Measurements from ENCODE around the gene PLA2G2C. TPM values are rescaled to one million over a fixed set of nuclear protein-coding genes. Genes with fewer than 3 reads are reported as not detected.
"Not testable (repeated sequence)": the region's sequence is repeated elsewhere in the genome, so short reads cannot be mapped to it uniquely, and the experiment has no call there.

The PLA2G2C gene
- total RNA-seq, 2 experiments from 2014 or later = not detected

- no peak for ATAC-seq (ENCODE audit: poor library complexity)
- no peaks in the 10 kb centered on the region for H3K36me3 Mint-ChIP-seq (ENCODE audit: low read depth)
- TF ChIP-seq CTCF (IDR thresholded peaks at IDR 0.05) = no peak
- H3K4me3 Mint-ChIP-seq = no peak overlapping the region
- H3K4me1 Mint-ChIP-seq (ENCODE audit: low read depth) = no peaks in the 10 kb centered on the region
- H3K4me1 ChIP-seq (ENCODE audit: insufficient read depth, low read length) = no peaks in the 10 kb centered on the region
- H3K9me3 Mint-ChIP-seq = no peaks in the 10 kb centered on the region
- intact Hi-C loops (cut with DNase I, micrococcal nuclease) = no loop called here
- no peak for DNase-seq
- no peaks in the 10 kb centered on the region for H3K9me3 ChIP-seq (ENCODE audit: control insufficient read depth in 1 of 2, insufficient read depth in 1 of 2, low read length in 2 of 2)
- no peak overlapping the region for H3K4me3 ChIP-seq (ENCODE audit: low read length)
- no peak overlapping the region for H3K27ac Mint-ChIP-seq
- CTCF ChIA-PET = interaction anchor here (0.6 kb wide), 1 partner anchor 36 kb away, joined by 3 read pairs; no protein-coding TSS in a partner anchor
- no peaks in the 10 kb centered on the region for H3K36me3 ChIP-seq (ENCODE audit: insufficient read depth, low read length)
- H3K27me3 ChIP-seq (ENCODE audit: control insufficient read depth in 1 of 2, insufficient read depth in 2 of 2, low read length in 2 of 2) = peaks cover 0 to 12% of the 10 kb centered on the region in 2 experiments
- POLR2A ChIA-PET = no interaction called here
- peaks cover 29% of the 10 kb centered on the region for H3K27me3 Mint-ChIP-seq
- no peak overlapping the region for H3K27ac ChIP-seq (ENCODE audit: low read depth in 1 of 2, low read length in 2 of 2)
These were observed 50.1 kb downstream of the PLA2G2C start for GRCh38 chr1:20136249-20136648.

- no peaks in the 10 kb centered on the region for H3K4me1 Mint-ChIP-seq (ENCODE audit: low read depth)
- Histone ChIP-seq H3K4me3 (ENCODE audit: low read length) (no peak overlapping the region), H3K9me3 (ENCODE audit: control insufficient read depth in 1 of 2, insufficient read depth in 1 of 2, low read length in 2 of 2) (peaks cover 0 to 6% of the 10 kb centered on the region in 2 experiments), H3K27me3 (ENCODE audit: control insufficient read depth in 1 of 2, insufficient read depth in 2 of 2, low read length in 2 of 2) (peaks cover 0 to 12% of the 10 kb centered on the region in 2 experiments), H3K4me1 (ENCODE audit: insufficient read depth, low read length) (no peaks in the 10 kb centered on the region), H3K36me3 (ENCODE audit: insufficient read depth, low read length) (no peaks in the 10 kb centered on the region), H3K27ac (ENCODE audit: low read depth in 1 of 2, low read length in 2 of 2) (no peak overlapping the region)
- ChIA-PET POLR2A (no interaction called here), CTCF (no interaction called here)
- no peak overlapping the region for H3K27ac Mint-ChIP-seq
- no peak for TF ChIP-seq CTCF (IDR thresholded peaks at IDR 0.05)
- ATAC-seq (ENCODE audit: poor library complexity) (no peak), DNase-seq (no peak)
- H3K9me3 Mint-ChIP-seq = no peaks in the 10 kb centered on the region
- intact Hi-C loops (cut with DNase I, micrococcal nuclease) = no loop called here
- H3K36me3 Mint-ChIP-seq (ENCODE audit: low read depth) = no peaks in the 10 kb centered on the region
- H3K27me3 Mint-ChIP-seq = peaks cover 26% of the 10 kb centered on the region
- no peak overlapping the region for H3K4me3 Mint-ChIP-seq
These were observed 51.3 kb downstream of the PLA2G2C start for GRCh38 chr1:20134995-20135394.

- DNase-seq; H3K9me3 Mint-ChIP-seq; H3K4me1 ChIP-seq (ENCODE audit: insufficient read depth, low read length); H3K27me3 ChIP-seq (ENCODE audit: control insufficient read depth in 1 of 2, insufficient read depth in 2 of 2, low read length in 2 of 2); H3K4me3 ChIP-seq (ENCODE audit: low read length); H3K27ac ChIP-seq (ENCODE audit: low read depth in 1 of 2, low read length in 2 of 2); H3K4me3 Mint-ChIP-seq; intact Hi-C loops (cut with DNase I, micrococcal nuclease); H3K27ac Mint-ChIP-seq; H3K36me3 Mint-ChIP-seq (ENCODE audit: low read depth); H3K4me1 Mint-ChIP-seq (ENCODE audit: low read depth); ATAC-seq (ENCODE audit: poor library complexity); CTCF ChIA-PET; H3K36me3 ChIP-seq (ENCODE audit: insufficient read depth, low read length); POLR2A ChIA-PET; H3K9me3 ChIP-seq (ENCODE audit: control insufficient read depth in 1 of 2, insufficient read depth in 1 of 2, low read length in 2 of 2): not testable (repeated sequence)
- H3K27me3 Mint-ChIP-seq = peaks cover 14% of the 10 kb centered on the region
These were observed 55.8 kb downstream of the PLA2G2C start for GRCh38 chr1:20130518-20130917.

- H3K4me3 ChIP-seq (ENCODE audit: low read length) = no peak overlapping the region
- no peak for ATAC-seq (ENCODE audit: poor library complexity)
- CTCF ChIA-PET = no interaction called here
These were observed 59.4 kb downstream of the PLA2G2C start for GRCh38 chr1:20126806-20127440.

More at GRCh38 chr1:20126806-20127440, 59.4 kb downstream of the PLA2G2C start:
- Mint-ChIP-seq H3K27me3 (peaks cover 28% of the 10 kb centered on the region), H3K27ac (no peak overlapping the region), H3K36me3 (ENCODE audit: low read depth) (no peaks in the 10 kb centered on the region), H3K4me1 (ENCODE audit: low read depth) (no peaks in the 10 kb centered on the region), H3K4me3 (no peak overlapping the region), H3K9me3 (no peaks in the 10 kb centered on the region)
- intact Hi-C loops (cut with DNase I, micrococcal nuclease) = no loop called here
- Histone ChIP-seq H3K27ac (ENCODE audit: low read depth in 1 of 2, low read length in 2 of 2) (no peak overlapping the region), H3K9me3 (ENCODE audit: control insufficient read depth in 1 of 2, insufficient read depth in 1 of 2, low read length in 2 of 2) (peaks cover 0 to 9% of the 10 kb centered on the region in 2 experiments), H3K4me1 (ENCODE audit: insufficient read depth, low read length) (no peaks in the 10 kb centered on the region), H3K36me3 (ENCODE audit: insufficient read depth, low read length) (no peaks in the 10 kb centered on the region), H3K27me3 (ENCODE audit: control insufficient read depth in 1 of 2, insufficient read depth in 2 of 2, low read length in 2 of 2) (peaks cover 0 to 6% of the 10 kb centered on the region in 2 experiments)
- DNase-seq = peak in 1 of 14 experiments; percentile 19
- no peak for TF ChIP-seq CTCF (IDR thresholded peaks at IDR 0.05)
- POLR2A ChIA-PET = no interaction called here
